Right lobe of liver (tissue), 4 donors: ENCODE data around the gene DSE.

ENCODE experiments used
- CTCF ChIP-seq, 4 donors: fragments of 200-600 bp in 3 of 4; fragments of 450-650 bp in 1 of 4; IDR thresholded peaks; one replicate each; pipeline versions ENCODE4 v1.5.1 to v1.8.0; 2016 to 2022; ENCODE audit warnings: antibody characterized with exemption in 4 of 4, mild to moderate bottlenecking in 2 of 4
- POLR2A ChIP-seq: fragments of 450-650 bp; IDR thresholded peaks from one replicate; pipeline ENCODE4 v1.6.1; 2017; ENCODE audit warnings: antibody characterized with exemption, mild to moderate bottlenecking
- donor health status: DM: no; HTN: no; CAD: no.
- donor health status: DM: no; HTN: no; CAD: no.
- donor health status: DM: no; HTN: yes; CAD: no.

GRCh38 chr6:116411284-116411623 is 40.5 kb downstream of the DSE start:
- no peak for TF ChIP-seq CTCF (IDR thresholded peaks at IDR 0.05)
- no peak for TF ChIP-seq POLR2A
